HepG2 (cell line): ENCODE data around the gene SERPINA3. TPM values are rescaled to one million over a fixed set of nuclear protein-coding genes. Genes with fewer than 3 reads are reported as not detected.
A peak's percentile ranks its signal among the peaks of the same experiment; 100 is the strongest.

Experiments
- ARNT ChIP-seq: fragments of 450-650 bp; IDR thresholded peaks from 2 replicates; pipeline ENCODE4 v1.6.1; 2017
- ARNTL ChIP-seq: sonication (generic); formaldehyde crosslinking; IDR thresholded peaks from 2 replicates; pipeline ENCODE4 v1.4.0; 2020; ENCODE audit warnings: mild to moderate bottlenecking, missing genetic modification reagents
- ELF1 ChIP-seq: sonication (generic); formaldehyde crosslinking; IDR thresholded peaks from 2 replicates; pipeline ENCODE4 v1.4.0; 2020; ENCODE audit warnings: missing genetic modification reagents
- FIP1L1 ChIP-seq: fragments of 200-400 bp; formaldehyde crosslinking; IDR thresholded peaks from 2 replicates; pipeline ENCODE4 v1.6.1; 2018; ENCODE audit warnings: low read depth, mild to moderate bottlenecking, low read length, moderate library complexity, borderline replicate concordance; ENCODE audit not compliant: insufficient read depth
- FOXA3 ChIP-seq: IDR thresholded peaks from 2 replicates; pipeline ENCODE4 v1.6.1; 2016; ENCODE audit warnings: missing genetic modification reagents, missing compliant biosample characterization
- HIC2 ChIP-seq: sonication (generic); formaldehyde crosslinking; IDR thresholded peaks from 2 replicates; pipeline ENCODE4 v1.9.0; 2022; ENCODE audit warnings: low read depth, missing genetic modification reagents
- JUN ChIP-seq: sonication (generic); formaldehyde crosslinking; IDR thresholded peaks from 2 replicates; pipeline ENCODE4 v1.4.0; 2020; ENCODE audit warnings: mild to moderate bottlenecking, missing genetic modification reagents
- KLF12 ChIP-seq: sonication (generic); formaldehyde crosslinking; IDR thresholded peaks from 2 replicates; pipeline ENCODE4 v1.4.0; 2020; ENCODE audit warnings: missing genetic modification reagents, borderline replicate concordance
- MEIS1 ChIP-seq: sonication (generic); formaldehyde crosslinking; IDR thresholded peaks from 2 replicates; pipeline ENCODE4 v1.9.0; 2021; ENCODE audit warnings: mild to moderate bottlenecking, missing genetic modification reagents, moderate library complexity, borderline replicate concordance
- RARA ChIP-seq: IDR thresholded peaks from 2 replicates; pipeline ENCODE4 v1.6.1; 2016; ENCODE audit warnings: missing genetic modification reagents, missing compliant biosample characterization
- YEATS4 ChIP-seq: sonication (generic); formaldehyde crosslinking; IDR thresholded peaks from 2 replicates; pipeline ENCODE4 v1.4.0; 2020; ENCODE audit warnings: missing genetic modification reagents, borderline replicate concordance
- ZBED4 ChIP-seq: sonication (generic); formaldehyde crosslinking; IDR thresholded peaks from 2 replicates; pipeline ENCODE4 v1.4.0; 2020; ENCODE audit warnings: missing genetic modification reagents, borderline replicate concordance
- ZKSCAN1 ChIP-seq: fragments of 150-350 bp; IDR thresholded peaks from 2 replicates; pipeline ENCODE4 v1.6.1; 2014; ENCODE audit warnings: low read length
- ZNF230 ChIP-seq: sonication (generic); formaldehyde crosslinking; IDR thresholded peaks from 2 replicates; pipeline ENCODE4 v1.4.0; 2020; ENCODE audit warnings: mild to moderate bottlenecking, missing genetic modification reagents
- ZNF296 ChIP-seq: sonication (generic); formaldehyde crosslinking; conservative IDR thresholded peaks from 2 replicates; pipeline ENCODE4 v1.5.0; 2020; ENCODE audit warnings: mild to moderate bottlenecking, missing genetic modification reagents
- ZNF317 ChIP-seq: sonication (generic); formaldehyde crosslinking; IDR thresholded peaks from 2 replicates; pipeline ENCODE4 v1.5.0; 2020; ENCODE audit warnings: mild to moderate bottlenecking, missing genetic modification reagents
- ZNF331 ChIP-seq: sonication (generic); formaldehyde crosslinking; IDR thresholded peaks from 2 replicates; pipeline ENCODE4 v1.4.0; 2020; ENCODE audit warnings: missing genetic modification reagents
- ZNF503 ChIP-seq: sonication (generic); formaldehyde crosslinking; IDR thresholded peaks from 2 replicates; pipeline ENCODE4 v1.4.0; 2020; ENCODE audit warnings: missing genetic modification reagents
- ZNF597 ChIP-seq: sonication (generic); formaldehyde crosslinking; IDR thresholded peaks from 2 replicates; pipeline ENCODE4 v1.5.0; 2020; ENCODE audit warnings: missing genetic modification reagents
- ZNF737 ChIP-seq: sonication (generic); formaldehyde crosslinking; IDR thresholded peaks from 2 replicates; pipeline ENCODE4 v1.5.0; 2020; ENCODE audit warnings: missing genetic modification reagents, mild to moderate bottlenecking, borderline replicate concordance
- ZNF749 ChIP-seq: sonication (generic); formaldehyde crosslinking; IDR thresholded peaks from 2 replicates; pipeline ENCODE4 v1.8.0; 2022; ENCODE audit warnings: mild to moderate bottlenecking, missing genetic modification reagents, moderate library complexity, borderline replicate concordance
- polyA plus RNA-seq, 8 experiments: library from polyadenylated mRNA; depleted of rRNA in 3 of 8; stranded (reverse) in 7 of 8; unstranded in 1 of 8; fragments of >200 nt; fragmentation: Illumina TruSeq in 4 of 8; extraction: Trizol in 4 of 8; gene quantifications; 2 replicates each; pipeline versions ENCODE4 v1.2.1 to v1.2.3, GENCODE V29; 2011 to 2016; ENCODE audit warnings: low read depth in 4 of 8, missing spikeins in 1 of 8, mixed read lengths in 1 of 8; ENCODE audit not compliant: insufficient read depth in 1 of 8
- total RNA-seq, 5 experiments: library from RNA; depleted of rRNA; stranded (reverse); fragments of >200 nt; fragmentation: Illumina TruSeq; extraction: Trizol; gene quantifications; 2 replicates each; pipeline ENCODE4 v1.2.3, GENCODE V29; 2016; ENCODE audit warnings: low read depth in 1 of 5

SERPINA3 gene
- total and polyA plus RNA-seq, 2 of the 13 experiments (the other 11 are each of a cell fraction or from before 2014, with no cell fraction given): 825 to 2,200 TPM

- TF ChIP-seq ZBED4 (CRISPR knock-in tag): no peak
- TF ChIP-seq ARNTL (CRISPR knock-in tag): peak; percentile 49; the same call in 1 of the 2 replicates
- peak; percentile 28; the same call in 1 of the 2 replicates for TF ChIP-seq YEATS4
- TF ChIP-seq JUN (CRISPR knock-in tag): peak; percentile 53; the same call in 1 of the 2 replicates
- TF ChIP-seq ZNF749 (CRISPR knock-in tag): no peak
- 0 out of 2 replicates have a peak, but pooled peaks have one; percentile 8 for TF ChIP-seq ELF1
- TF ChIP-seq MEIS1 (CRISPR knock-in tag): 0 out of 2 replicates have a peak, but pooled peaks have one; percentile 10
- no peak for TF ChIP-seq FIP1L1
- 0 out of 2 replicates have a peak, but pooled peaks have one; percentile 33 for TF ChIP-seq ZNF230
- TF ChIP-seq HIC2 (CRISPR knock-in tag): no peak
- peak; percentile 70 for TF ChIP-seq FOXA3
- TF ChIP-seq ZNF503 (CRISPR knock-in tag): peak; percentile 92
- no peak for TF ChIP-seq ZKSCAN1
- TF ChIP-seq RARA: peak; percentile 93
- no peak for TF ChIP-seq ZNF737 (CRISPR knock-in tag)
- no peak for TF ChIP-seq KLF12 (CRISPR knock-in tag)
- TF ChIP-seq ARNT: no peak
- TF ChIP-seq ZNF331 (CRISPR knock-in tag): no peak
- no peak for TF ChIP-seq ZNF296 (CRISPR knock-in tag)
- peak; percentile 67; the same call in 1 of the 2 replicates for TF ChIP-seq ZNF317 (CRISPR knock-in tag)
- no peak for TF ChIP-seq ZNF597 (CRISPR knock-in tag)
These were observed 39.4 kb upstream of the SERPINA3 start (continued) for GRCh38 chr14:94572637-94573303.
